ENCODE measurements around the gene THSD4.

THSD4 gene

GRCh38 chr15:71678605-71679004 lies 563.3 kb downstream of the THSD4 start:
- H3K27ac Mint-ChIP-seq: no peak overlapping the region
- DNase-seq (ENCODE audit: low spot score in 2 of 2): no peak
- no peak for ATAC-seq (ENCODE audit: low read depth)
- no peaks in the 10 kb centered on the region for H3K36me3 Mint-ChIP-seq
- peaks cover 12% of the 10 kb centered on the region for H3K27me3 Mint-ChIP-seq
- no peaks in the 10 kb centered on the region for H3K4me1 Mint-ChIP-seq
- no peak overlapping the region for H3K4me3 Mint-ChIP-seq
- no peaks in the 10 kb centered on the region for H3K9me3 Mint-ChIP-seq

GRCh38 chr15:71679223-71679792 lies 564.0 kb downstream of the THSD4 start:
- Mint-ChIP-seq H3K4me1 (no peaks in the 10 kb centered on the region), H3K27ac (no peak overlapping the region), H3K4me3 (no peak overlapping the region), H3K27me3 (peaks cover 9% of the 10 kb centered on the region), H3K9me3 (no peaks in the 10 kb centered on the region), H3K36me3 (no peaks in the 10 kb centered on the region)
- ATAC-seq (ENCODE audit: low read depth) (no peak), DNase-seq (ENCODE audit: low spot score in 2 of 2) (no peak)

- H3K4me3 Mint-ChIP-seq: no peak overlapping the region
- ATAC-seq (ENCODE audit: low read depth) (no peak), DNase-seq (ENCODE audit: low spot score in 2 of 2) (no peak)
- no peaks in the 10 kb centered on the region for H3K36me3 Mint-ChIP-seq
- no peaks in the 10 kb centered on the region for H3K9me3 Mint-ChIP-seq
- H3K27ac Mint-ChIP-seq: no peak overlapping the region
- H3K27me3 Mint-ChIP-seq: peaks cover 9% of the 10 kb centered on the region
- H3K4me1 Mint-ChIP-seq: no peaks in the 10 kb centered on the region
Measured at GRCh38 chr15:71679793-71680353, 564.6 kb downstream of the THSD4 start.

GRCh38 chr15:71682001-71682400 lies 566.7 kb downstream of the THSD4 start:
- no peak for DNase-seq (ENCODE audit: low spot score in 2 of 2)
- no peaks in the 10 kb centered on the region for H3K36me3 Mint-ChIP-seq

GRCh38 chr15:71683411-71684274 lies 568.4 kb downstream of the THSD4 start:
- Mint-ChIP-seq H3K27ac (no peak overlapping the region), H3K4me3 (no peak overlapping the region), H3K27me3 (peaks cover 2% of the 10 kb centered on the region), H3K9me3 (no peaks in the 10 kb centered on the region), H3K36me3 (no peaks in the 10 kb centered on the region), H3K4me1 (no peaks in the 10 kb centered on the region)
- no peak for ATAC-seq (ENCODE audit: low read depth)
- no peak for DNase-seq (ENCODE audit: low spot score in 2 of 2)

More at GRCh38 chr15:71682001-71682400, 566.7 kb downstream of the THSD4 start:
- peaks cover 2% of the 10 kb centered on the region for H3K27me3 Mint-ChIP-seq
- ATAC-seq (ENCODE audit: low read depth): no peak
- no peaks in the 10 kb centered on the region for H3K9me3 Mint-ChIP-seq
- no peak overlapping the region for H3K4me3 Mint-ChIP-seq
- H3K4me1 Mint-ChIP-seq: no peaks in the 10 kb centered on the region
- H3K27ac Mint-ChIP-seq: no peak overlapping the region

GRCh38 chr15:71685420-71685993 lies 570.2 kb downstream of the THSD4 start:
- Mint-ChIP-seq H3K9me3 (peaks cover 2% of the 10 kb centered on the region), H3K27ac (no peak overlapping the region), H3K4me1 (no peaks in the 10 kb centered on the region), H3K27me3 (peaks cover 2% of the 10 kb centered on the region), H3K4me3 (no peak overlapping the region), H3K36me3 (no peaks in the 10 kb centered on the region)
- ATAC-seq (ENCODE audit: low read depth): no peak
- no peak for DNase-seq (ENCODE audit: low spot score in 2 of 2)

- Mint-ChIP-seq H3K4me3 (no peak overlapping the region), H3K4me1 (no peaks in the 10 kb centered on the region), H3K9me3 (peaks cover 4% of the 10 kb centered on the region), H3K36me3 (no peaks in the 10 kb centered on the region), H3K27ac (no peak overlapping the region), H3K27me3 (peaks cover 2% of the 10 kb centered on the region)
- DNase-seq (ENCODE audit: low spot score in 2 of 2) (no peak), ATAC-seq (ENCODE audit: low read depth) (no peak)
Measured at GRCh38 chr15:71686221-71687050, 571.2 kb downstream of the THSD4 start.

- peaks cover 4% of the 10 kb centered on the region for H3K9me3 Mint-ChIP-seq
- no peaks in the 10 kb centered on the region for H3K4me1 Mint-ChIP-seq
- ATAC-seq (ENCODE audit: low read depth) (no peak), DNase-seq (ENCODE audit: low spot score in 2 of 2) (no peak)
- H3K4me3 Mint-ChIP-seq: no peak overlapping the region
- peaks cover 5% of the 10 kb centered on the region for H3K27me3 Mint-ChIP-seq
- H3K36me3 Mint-ChIP-seq: no peaks in the 10 kb centered on the region
- no peak overlapping the region for H3K27ac Mint-ChIP-seq
Measured at GRCh38 chr15:71687902-71688508, 572.7 kb downstream of the THSD4 start.

- Mint-ChIP-seq H3K4me3 (no peak overlapping the region), H3K36me3 (no peaks in the 10 kb centered on the region), H3K9me3 (peaks cover 4% of the 10 kb centered on the region), H3K27me3 (peaks cover 5% of the 10 kb centered on the region), H3K27ac (no peak overlapping the region), H3K4me1 (no peaks in the 10 kb centered on the region)
- ATAC-seq (ENCODE audit: low read depth): no peak
- no peak for DNase-seq (ENCODE audit: low spot score in 2 of 2)
Measured at GRCh38 chr15:71688509-71689094, 573.3 kb downstream of the THSD4 start.

- Mint-ChIP-seq H3K4me3 (no peak overlapping the region), H3K9me3 (peaks cover 4% of the 10 kb centered on the region), H3K4me1 (no peaks in the 10 kb centered on the region), H3K27me3 (peaks cover 10% of the 10 kb centered on the region), H3K27ac (no peak overlapping the region), H3K36me3 (no peaks in the 10 kb centered on the region)
- DNase-seq (ENCODE audit: low spot score in 2 of 2) (no peak), ATAC-seq (ENCODE audit: low read depth) (no peak)
Measured at GRCh38 chr15:71691081-71691457, 575.8 kb downstream of the THSD4 start.

GRCh38 chr15:71691458-71692417 lies 576.5 kb downstream of the THSD4 start:
- DNase-seq (ENCODE audit: low spot score in 2 of 2): no peak
- peaks cover 11% of the 10 kb centered on the region for H3K27me3 Mint-ChIP-seq
- ATAC-seq (ENCODE audit: low read depth): no peak
- no peaks in the 10 kb centered on the region for H3K4me1 Mint-ChIP-seq
- no peaks in the 10 kb centered on the region for H3K36me3 Mint-ChIP-seq
- H3K27ac Mint-ChIP-seq: no peak overlapping the region
- H3K9me3 Mint-ChIP-seq: peaks cover 4% of the 10 kb centered on the region
- no peak overlapping the region for H3K4me3 Mint-ChIP-seq

- Mint-ChIP-seq H3K36me3 (no peaks in the 10 kb centered on the region), H3K9me3 (no peaks in the 10 kb centered on the region), H3K4me1 (no peaks in the 10 kb centered on the region), H3K27ac (no peak overlapping the region), H3K27me3 (peaks cover 12% of the 10 kb centered on the region), H3K4me3 (no peak overlapping the region)
- DNase-seq (ENCODE audit: low spot score in 2 of 2): no peak
- no peak for ATAC-seq (ENCODE audit: low read depth)
Measured at GRCh38 chr15:71697236-71697635, 582.0 kb downstream of the THSD4 start.

Data from memory B cell (primary cell).